ENCODE measurements around the gene STAC2.

GRCh38 chr17:39173080-39173479 lies 52.7 kb downstream of the STAC2 start:
- TF ChIP-seq POLR2AphosphoS5 (IDR thresholded peaks at IDR 0.05; ENCODE audit: insufficient read depth in 1 of 2, low read depth in 1 of 2) = no peak
- no peak for TF ChIP-seq CTCF (IDR thresholded peaks at IDR 0.05)

Data from vagina (tissue), 2 donors.